Prostate gland (tissue), 2 donors: Measurements from ENCODE around the gene GRK4. TPM values are rescaled to one million over a fixed set of nuclear protein-coding genes. Genes with fewer than 3 reads are reported as not detected.

Source experiments
- DNase-seq: peaks from one replicate; pipeline ENCODE4 v3.0.0-alpha.2; 2019; ENCODE audit warnings: low spot score
- H3K27ac ChIP-seq, 2 donors: fragments of 200-600 bp; sonication (generic); 2 replicates each; pipeline ENCODE4 v1.5.1; 2017 to 2019
- H3K27me3 ChIP-seq: fragments of 200-600 bp; sonication (generic); replicated peaks from 2 replicates; pipeline ENCODE4 v1.5.1; 2019; ENCODE audit not compliant: insufficient read depth
- H3K36me3 ChIP-seq, 2 donors: fragments of 200-600 bp; sonication (generic); 1 replicate in 1 of 2; 2 replicates in 1 of 2; pipeline versions ENCODE4 v1.5.1 to v1.8.1; 2017 to 2019
- H3K4me1 ChIP-seq: fragments of 200-600 bp; sonication (generic); replicated peaks from 2 replicates; pipeline ENCODE4 v1.5.1; 2019
- H3K4me3 ChIP-seq, 2 donors: fragments of 200-600 bp; sonication (generic); 2 replicates each; pipeline ENCODE4 v1.5.1; 2017 to 2019
- H3K9me3 ChIP-seq: fragments of 200-600 bp; sonication (generic); 2 replicates; pipeline ENCODE4 v1.5.1; 2017
- CTCF ChIP-seq, 4 experiments: fragments of 200-600 bp in 2 of 4; fragments of 450-650 bp in 2 of 4; sonication (generic) in 2 of 4; IDR thresholded peaks; 1 replicate in 3 of 4; 2 replicates in 1 of 4; pipeline ENCODE4 v1.5.1; 2016 to 2019; ENCODE audit warnings: antibody characterized with exemption in 4 of 4, mild to moderate bottlenecking in 2 of 4, moderate library complexity in 2 of 4
- POLR2A ChIP-seq: fragments of 450-650 bp; IDR thresholded peaks from one replicate; pipeline ENCODE4 v1.6.1; 2016; ENCODE audit warnings: antibody characterized with exemption, mild to moderate bottlenecking
- POLR2AphosphoS5 ChIP-seq: sonication (generic); formaldehyde crosslinking; IDR thresholded peaks from one replicate; pipeline ENCODE4 v1.6.1; 2017; ENCODE audit warnings: antibody characterized with exemption
- WGBS: methylation state at CpG from one replicate; pipeline ENCODE4 v1.1.5; 2018; 5-methylcytosine and 5-hydroxymethylcytosine counted together
- intact Hi-C: fragments of 100-400 bp; cut with DNase I; formaldehyde crosslinking; loops from one replicate; pipeline ENCODE4 v1.14.2; 2022
- total RNA-seq, 2 donors: library from RNA; depleted of rRNA; stranded (reverse); fragments of >200 nt; gene quantifications; one replicate each; pipeline ENCODE4 v1.1.0, GENCODE V29; 2016

GRK4 gene
- total RNA-seq, 2 donors from 2014 or later: 3.4 to 18.9 TPM

- H3K27ac ChIP-seq: no peak overlapping the region
- TF ChIP-seq POLR2A: no peak
- no peak for TF ChIP-seq CTCF (IDR thresholded peaks at IDR 0.05)
- TF ChIP-seq POLR2AphosphoS5: no peak
- DNase-seq: no peak
- H3K4me3 ChIP-seq: no peak overlapping the region
- no peaks in the 10 kb centered on the region for H3K9me3 ChIP-seq
- H3K27me3 ChIP-seq: no peaks in the 10 kb centered on the region
- H3K36me3 ChIP-seq: no peaks in the 10 kb centered on the region
- H3K4me1 ChIP-seq: no peaks in the 10 kb centered on the region
- WGBS: 92% methylated on average over 17 of the region's 17 CpGs
- intact Hi-C loops: no loop called here
Observed at GRCh38 chr4:3011456-3012220, 48.3 kb downstream of the GRK4 start.

GRCh38 chr4:3013323-3013722, 50.0 kb downstream of the GRK4 start:
- H3K27ac ChIP-seq: no peak overlapping the region
- H3K4me1 ChIP-seq: no peaks in the 10 kb centered on the region
- H3K36me3 ChIP-seq: no peaks in the 10 kb centered on the region
- no peak for DNase-seq
- WGBS: 83% methylated on average over 7 of the region's 7 CpGs
- TF ChIP-seq POLR2AphosphoS5 (no peak), POLR2A (no peak), CTCF (IDR thresholded peaks at IDR 0.05) (no peak)
- H3K27me3 ChIP-seq: no peaks in the 10 kb centered on the region
- H3K4me3 ChIP-seq: no peak overlapping the region
- H3K9me3 ChIP-seq: no peaks in the 10 kb centered on the region
- intact Hi-C loops: no loop called here

- TF ChIP-seq POLR2A: no peak
- TF ChIP-seq CTCF (IDR thresholded peaks at IDR 0.05): no peak
- no peak for TF ChIP-seq POLR2AphosphoS5
- H3K9me3 ChIP-seq: no peaks in the 10 kb centered on the region
- no peak for DNase-seq
- 83% methylated on average over 8 of the region's 8 CpGs for whole genome bisulfite sequencing
- intact Hi-C loops: no loop called here
- no peak overlapping the region for H3K27ac ChIP-seq
- H3K4me3 ChIP-seq: no peak overlapping the region
- H3K36me3 ChIP-seq: no peaks in the 10 kb centered on the region
- no peaks in the 10 kb centered on the region for H3K27me3 ChIP-seq
- no peaks in the 10 kb centered on the region for H3K4me1 ChIP-seq
Observed at GRCh38 chr4:3013839-3014350, 50.5 kb downstream of the GRK4 start.

- Histone ChIP-seq H3K27ac (no peak overlapping the region), H3K4me3 (no peak overlapping the region), H3K36me3 (no peaks in the 10 kb centered on the region), H3K27me3 (no peaks in the 10 kb centered on the region), H3K4me1 (no peaks in the 10 kb centered on the region), H3K9me3 (no peaks in the 10 kb centered on the region)
- no peak for DNase-seq
- TF ChIP-seq CTCF (IDR thresholded peaks at IDR 0.05): no peak
- TF ChIP-seq POLR2A: no peak
- no peak for TF ChIP-seq POLR2AphosphoS5
- 86% methylated on average over 4 of the region's 4 CpGs for WGBS
- intact Hi-C loops: no loop called here
Observed at GRCh38 chr4:3016961-3017360, 53.6 kb downstream of the GRK4 start.

- Histone ChIP-seq H3K27ac (no peak overlapping the region), H3K4me3 (no peak overlapping the region), H3K36me3 (no peaks in the 10 kb centered on the region), H3K27me3 (no peaks in the 10 kb centered on the region), H3K4me1 (no peaks in the 10 kb centered on the region), H3K9me3 (no peaks in the 10 kb centered on the region)
- DNase-seq: no peak
- intact Hi-C loops: no loop called here
- TF ChIP-seq CTCF (IDR thresholded peaks at IDR 0.05): no peak
- no peak for TF ChIP-seq POLR2AphosphoS5
- no peak for TF ChIP-seq POLR2A
- WGBS: 79% methylated on average over 4 of the region's 4 CpGs
Observed at GRCh38 chr4:3017504-3017903, 54.1 kb downstream of the GRK4 start.
